ENCODE results near the gene PARP1.

The PARP1 gene

GRCh38 chr1:226312065-226312464 is 95.8 kb downstream of the PARP1 start:
- TF ChIP-seq GATA3 (IDR thresholded peaks at IDR 0.05; ENCODE audit: low read depth, low read length) (no peak), GATA2 (IDR thresholded peaks at IDR 0.05; ENCODE audit: low read depth, low read length) (no peak)

- no peak for TF ChIP-seq GATA2 (IDR thresholded peaks at IDR 0.05; ENCODE audit: low read depth, low read length)
- no peak for TF ChIP-seq GATA3 (IDR thresholded peaks at IDR 0.05; ENCODE audit: low read depth, low read length)
Observed at GRCh38 chr1:226311376-226311775, 96.5 kb downstream of the PARP1 start.

Data from SH-SY5Y (cell line).